ENCODE results near the gene GRSF1.
"Not testable (repeated sequence)": the region's sequence is repeated elsewhere in the genome, so short reads cannot be mapped to it uniquely, and the experiment has no call there.

GRSF1 gene

DNA sequence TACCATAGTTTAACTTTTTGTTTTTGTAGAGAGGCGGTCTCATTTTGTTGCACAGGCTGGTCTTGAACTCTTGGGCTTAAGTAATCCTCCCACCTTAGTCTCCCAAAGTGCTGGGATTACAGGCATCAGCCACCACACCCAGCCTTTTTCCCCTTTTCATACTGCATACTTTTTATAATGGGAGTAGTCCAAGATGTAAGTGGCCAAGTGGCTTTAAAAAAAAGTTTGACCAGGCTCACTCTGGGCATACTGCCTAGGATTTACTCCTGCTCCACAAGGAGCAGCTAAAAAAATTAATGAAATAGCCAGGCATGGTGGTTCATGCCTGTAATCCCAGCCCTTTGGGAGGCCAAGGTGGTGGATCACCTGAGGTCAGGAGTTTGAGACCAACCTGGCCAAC lies 6.0 kb downstream of the GRSF1 start:
- DNase-seq (ENCODE audit: low read depth in 1 of 2, low spot score in 1 of 2) = no peak

DNA sequence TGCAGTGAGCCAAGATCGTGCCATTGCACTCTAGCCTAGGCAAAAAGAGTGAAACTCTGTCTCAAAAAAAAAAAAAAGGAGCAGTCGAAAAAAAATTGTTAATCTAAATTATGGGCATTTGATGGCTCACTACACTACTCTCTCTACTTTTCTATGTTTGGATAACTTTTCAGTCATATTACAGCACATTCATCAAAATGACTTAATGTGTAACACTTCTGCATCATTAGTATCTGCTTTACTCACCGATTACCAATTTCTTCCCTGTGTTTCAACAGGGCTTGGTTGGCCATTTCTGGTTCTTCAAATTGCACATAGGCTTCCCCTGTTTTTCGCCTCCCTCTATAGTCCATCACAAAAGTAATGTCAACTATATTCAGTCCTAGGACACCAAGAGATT lies 8.4 kb downstream of the GRSF1 start:
- DNase-seq (ENCODE audit: low read depth in 1 of 2, low spot score in 1 of 2) = no peak

DNA sequence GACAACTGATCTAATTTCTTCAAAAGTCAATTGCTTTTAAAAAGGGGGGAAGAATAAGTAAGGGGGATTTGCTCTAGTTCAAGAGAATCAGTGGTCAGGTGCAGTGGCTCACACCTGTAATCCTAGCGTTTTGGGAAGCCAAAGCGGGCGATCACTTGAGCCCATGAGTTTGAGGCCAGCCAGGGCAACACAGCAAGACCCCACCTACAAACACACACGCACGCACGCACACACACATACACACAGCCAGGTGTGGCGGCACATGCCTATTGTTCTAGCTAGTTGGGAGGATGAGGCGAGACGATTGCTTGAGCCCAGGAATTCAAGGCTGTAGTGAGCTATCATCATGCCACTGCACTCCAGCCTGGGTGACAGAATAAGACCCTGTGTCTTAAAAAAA lies 9.6 kb downstream of the GRSF1 start:
- no peak for DNase-seq (ENCODE audit: low read depth in 1 of 2, low spot score in 1 of 2)

DNA sequence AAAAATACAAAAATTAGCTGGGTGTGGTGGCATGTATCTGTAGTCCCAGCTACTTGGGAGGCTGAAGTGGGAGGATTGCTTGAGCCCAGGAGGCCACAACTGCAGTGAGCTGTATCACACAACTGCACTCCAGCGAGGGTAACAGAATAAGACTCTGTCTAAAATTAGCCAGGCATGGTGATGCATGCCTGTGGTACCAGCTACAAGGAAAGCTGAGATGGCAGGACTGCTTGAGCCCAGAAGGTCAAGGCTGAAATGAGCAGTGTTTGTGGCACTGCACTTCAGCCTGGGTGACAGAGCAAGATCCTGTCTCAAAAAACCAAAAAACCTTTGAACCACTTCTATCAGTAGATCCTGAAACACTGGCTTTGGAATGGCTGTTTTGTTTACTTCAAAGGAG lies 10.2 kb downstream of the GRSF1 start:
- DNase-seq (ENCODE audit: low read depth in 1 of 2, low spot score in 1 of 2) = no peak

DNA sequence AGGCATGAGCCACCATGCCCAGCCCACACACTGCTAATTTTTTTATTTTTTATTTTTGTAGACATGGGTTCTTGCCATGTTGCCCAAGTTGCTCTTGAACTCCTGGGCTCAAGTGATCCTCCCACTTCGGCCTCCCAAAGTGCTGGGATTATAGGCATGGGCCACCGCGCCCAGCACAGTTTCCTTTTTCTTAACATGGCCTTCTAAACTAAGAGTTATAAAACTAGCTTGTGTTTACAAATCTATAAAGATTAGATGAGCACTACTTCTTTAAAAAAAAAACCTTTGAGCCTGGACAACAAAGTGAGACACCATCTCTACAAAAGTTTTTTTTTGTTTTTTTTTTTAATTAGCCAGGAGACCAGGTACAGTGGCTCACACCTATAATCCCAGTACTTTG lies 10.7 kb downstream of the GRSF1 start:
- DNase-seq (ENCODE audit: low read depth in 1 of 2, low spot score in 1 of 2) = no peak

DNA sequence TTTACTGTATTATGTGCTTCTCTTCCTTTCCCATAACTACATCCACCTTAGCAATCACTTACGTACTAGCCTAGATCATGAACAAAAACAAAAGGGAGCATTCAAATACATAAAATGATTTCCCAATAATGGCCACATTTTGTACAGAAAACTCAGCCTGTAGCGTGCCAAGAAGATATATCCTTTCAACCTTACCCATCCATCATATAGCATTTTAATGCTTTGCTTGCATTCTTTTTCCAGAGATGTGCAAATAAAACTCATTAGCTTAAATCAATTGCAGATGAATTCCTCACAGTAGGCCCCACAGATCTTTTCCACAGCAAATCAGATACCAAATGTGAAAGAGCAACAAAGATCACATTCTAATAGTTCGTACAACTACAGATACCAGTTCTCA lies 20.8 kb downstream of the GRSF1 start:
- no peak for DNase-seq (ENCODE audit: low read depth in 1 of 2, low spot score in 1 of 2)

DNA sequence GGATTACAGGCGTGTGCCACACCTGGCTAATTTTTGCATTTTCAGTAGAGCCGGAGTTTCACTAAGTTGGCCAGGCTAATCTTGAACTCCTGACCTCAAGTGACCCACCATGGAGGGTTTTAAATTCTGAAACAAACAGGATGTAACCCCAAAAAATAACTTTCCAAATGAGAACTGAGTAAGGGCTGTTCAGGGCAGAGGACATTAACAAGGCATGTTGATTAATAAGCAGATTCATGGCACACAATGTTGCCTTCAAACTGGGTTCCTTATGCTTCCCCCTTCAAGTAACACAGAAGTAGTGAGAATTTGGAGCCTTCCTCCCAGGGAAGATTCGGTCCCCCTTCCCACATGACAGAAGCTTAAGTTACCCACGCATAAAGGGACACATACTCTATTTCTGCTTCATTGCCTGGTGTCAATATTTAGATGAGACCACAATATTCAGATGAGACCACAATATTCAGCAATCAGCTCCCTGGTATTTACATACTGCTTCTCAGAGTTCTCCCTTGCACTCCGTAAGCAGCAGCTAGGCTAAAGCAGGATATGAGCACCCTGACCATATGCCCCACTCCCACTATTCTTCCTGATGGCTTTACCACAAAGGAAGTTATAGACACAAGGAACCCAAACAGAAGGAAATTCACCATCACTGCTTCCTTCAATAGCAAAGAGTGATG lies 21.4 kb downstream of the GRSF1 start:
- DNase-seq (ENCODE audit: low read depth in 1 of 2, low spot score in 1 of 2) = no peak

DNA sequence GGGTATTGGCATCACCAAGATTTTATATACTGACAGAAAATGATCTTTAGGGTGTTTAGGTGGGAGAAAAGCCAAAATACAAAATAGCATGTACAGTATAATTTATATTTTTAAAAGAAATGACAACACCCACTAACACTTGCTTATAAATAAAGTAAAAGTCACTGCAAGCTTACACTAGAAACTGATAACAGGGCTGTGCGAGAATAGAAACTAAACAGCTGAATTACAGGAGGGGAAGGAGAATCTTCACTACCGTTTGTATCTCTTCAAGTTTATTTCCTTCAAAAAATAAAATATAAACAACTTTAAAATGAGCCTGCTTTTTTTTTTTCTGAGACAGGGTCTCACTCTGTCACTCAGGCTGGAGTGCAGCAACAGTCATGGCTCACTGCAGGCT lies 22.8 kb downstream of the GRSF1 start:
- no peak for DNase-seq (ENCODE audit: low read depth in 1 of 2, low spot score in 1 of 2)

DNA sequence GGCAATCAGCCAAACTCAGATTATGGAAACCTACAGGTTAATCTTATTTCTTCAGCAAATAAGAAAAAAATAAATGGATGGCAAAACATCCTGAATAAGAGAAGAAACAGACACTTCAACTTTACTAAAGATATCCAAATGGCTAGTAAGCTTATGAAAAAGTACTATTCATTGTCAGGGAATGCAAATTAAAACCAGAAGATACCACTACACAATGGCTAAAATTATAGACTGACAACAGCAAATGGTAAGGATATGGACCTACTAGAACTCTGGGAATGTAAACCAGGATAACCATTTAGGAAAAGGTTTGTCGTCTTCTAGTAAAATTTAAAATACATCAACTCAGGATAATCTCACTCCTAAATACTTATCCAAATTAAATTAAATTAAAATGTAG lies 24.3 kb downstream of the GRSF1 start:
- DNase-seq (ENCODE audit: low read depth in 1 of 2, low spot score in 1 of 2) = no peak

DNA sequence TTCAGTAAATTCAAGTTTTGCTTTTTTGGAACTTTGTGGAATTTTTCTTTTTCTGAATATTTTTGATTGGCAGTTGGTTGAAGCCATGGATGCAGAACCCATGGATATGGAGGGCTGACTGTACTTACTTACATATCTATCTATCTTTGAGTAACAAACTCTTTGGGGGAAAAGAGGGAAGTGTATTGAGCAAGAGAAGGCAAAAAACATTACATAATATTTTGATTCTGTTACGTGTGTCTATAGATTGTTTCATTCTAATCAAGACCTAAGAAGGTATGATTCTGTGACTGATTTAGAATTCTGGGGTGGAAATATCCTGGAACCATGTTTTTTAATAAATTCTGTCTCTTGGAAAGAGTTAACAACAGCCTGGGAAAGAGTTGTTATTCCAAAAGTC lies 31.5 kb downstream of the GRSF1 start:
- DNase-seq (ENCODE audit: low read depth in 1 of 2, low spot score in 1 of 2) = no peak

DNA sequence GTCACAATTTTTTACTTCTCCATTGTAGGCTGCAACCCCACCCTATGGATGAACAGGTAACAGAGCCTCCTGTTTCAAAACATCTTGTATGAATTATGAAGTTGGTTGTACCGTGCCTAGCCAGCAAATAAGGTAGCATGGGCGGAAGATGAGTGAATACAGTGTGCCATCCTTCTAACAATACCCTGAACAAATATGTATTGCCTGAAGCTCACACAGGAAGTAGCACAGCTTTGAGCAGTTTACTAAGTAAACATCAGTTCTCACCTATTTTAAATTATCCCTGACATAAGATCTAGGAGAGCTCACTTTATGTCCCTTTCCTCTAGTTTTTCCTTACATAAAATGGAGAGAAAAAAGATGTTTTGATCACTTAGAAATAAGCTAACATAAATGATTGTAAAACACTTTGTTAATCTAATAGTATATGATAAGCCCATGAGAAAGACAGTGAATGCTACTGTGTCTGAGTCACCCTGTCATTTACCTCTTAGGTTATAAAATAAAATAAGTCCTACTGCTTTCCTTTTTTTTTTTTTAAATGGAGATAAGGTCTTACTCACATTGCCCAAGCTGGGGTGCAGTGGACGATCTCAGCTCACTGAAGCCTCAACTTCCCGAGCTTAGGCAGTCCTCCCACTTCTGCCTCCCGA lies 36.6 kb downstream of the GRSF1 start:
- DNase-seq (ENCODE audit: low read depth in 1 of 2, low spot score in 1 of 2) = no peak

DNA sequence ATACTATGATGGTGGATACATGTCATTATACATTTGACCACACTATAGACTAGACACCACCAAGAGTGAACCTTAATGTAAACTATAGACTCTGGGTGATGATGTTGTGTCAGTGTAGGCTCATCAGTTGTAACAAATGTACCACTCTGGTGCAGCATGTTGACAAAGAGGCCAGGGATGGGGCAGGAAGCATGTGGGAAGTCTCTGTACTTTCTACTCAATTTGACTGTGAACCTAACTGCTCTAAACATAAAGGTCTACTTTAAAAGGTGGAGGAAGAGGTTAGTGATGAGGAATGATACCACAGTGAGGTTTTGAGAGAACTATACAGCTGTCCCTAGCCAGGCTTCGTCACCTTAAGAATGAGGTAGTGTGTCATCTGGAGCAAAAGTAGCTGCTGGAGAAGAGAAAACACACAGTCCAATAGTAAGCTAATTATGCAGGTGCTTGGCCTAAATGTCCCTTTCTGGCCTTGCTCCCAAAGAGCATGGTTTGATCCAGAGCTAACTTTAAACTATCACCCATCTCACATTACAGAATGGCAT lies 38.4 kb downstream of the GRSF1 start:
- DNase-seq (ENCODE audit: low read depth in 1 of 2, low spot score in 1 of 2) = no peak

DNA sequence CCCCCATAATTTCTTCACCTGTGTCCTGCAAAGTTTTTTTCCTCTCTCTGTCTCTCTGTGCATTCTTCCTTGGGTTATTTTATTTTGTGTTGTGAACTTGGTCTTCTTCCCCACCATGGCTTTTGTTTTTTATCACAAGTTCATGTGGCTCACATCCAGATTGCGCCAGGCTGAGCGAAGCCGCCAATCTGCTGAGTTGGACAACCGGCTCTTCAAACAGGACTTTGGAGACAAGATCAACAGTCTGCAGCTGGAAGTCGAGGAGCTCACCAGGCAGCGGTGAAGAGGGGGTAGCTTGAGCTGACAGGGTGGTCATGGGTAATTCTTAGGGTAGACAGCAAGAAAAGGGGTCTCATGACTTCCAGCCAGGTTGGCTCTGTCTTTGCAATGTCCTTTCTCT lies 46.1 kb downstream of the GRSF1 start:
- no peak for DNase-seq (ENCODE audit: low read depth in 1 of 2, low spot score in 1 of 2)

DNA sequence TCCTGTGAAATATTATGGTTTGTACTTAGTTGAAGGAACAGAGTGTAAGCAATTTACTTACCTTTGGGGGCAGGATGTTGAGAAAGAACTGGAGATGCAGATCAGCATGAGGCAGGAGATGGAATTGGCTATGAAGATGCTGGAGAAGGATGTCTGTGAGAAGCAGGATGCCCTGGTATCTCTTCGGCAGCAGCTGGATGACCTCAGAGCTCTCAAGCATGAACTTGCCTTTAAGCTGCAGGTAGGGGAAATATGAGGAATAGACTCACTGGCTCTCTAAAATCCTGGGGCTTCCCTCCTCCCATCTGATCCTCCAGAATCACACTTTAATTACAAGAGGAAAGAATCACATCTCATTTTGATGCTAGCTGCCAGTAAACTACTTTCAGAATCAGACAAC lies 51.0 kb downstream of the GRSF1 start:
- no peak for DNase-seq (ENCODE audit: low read depth in 1 of 2, low spot score in 1 of 2)

DNA sequence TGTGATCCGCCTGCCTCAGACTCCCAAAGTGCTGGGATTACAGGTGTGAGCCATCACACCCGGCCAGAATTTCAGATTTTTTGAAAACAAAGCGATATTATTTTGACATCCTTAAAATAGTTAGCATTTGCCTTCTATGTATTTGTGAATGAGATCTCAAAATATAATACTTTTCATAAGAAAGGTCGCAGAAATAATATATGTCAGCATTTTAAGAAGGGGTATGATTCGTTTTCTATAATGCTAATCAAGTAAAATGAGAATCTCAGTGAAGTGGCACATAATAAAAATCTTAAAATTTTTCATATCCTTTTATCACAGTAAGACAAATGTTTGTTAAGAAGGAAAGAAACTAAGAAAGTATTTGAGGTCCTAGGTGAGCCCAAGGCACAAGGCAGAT lies 52.2 kb downstream of the GRSF1 start:
- DNase-seq (ENCODE audit: low read depth in 1 of 2, low spot score in 1 of 2) = no peak

DNA sequence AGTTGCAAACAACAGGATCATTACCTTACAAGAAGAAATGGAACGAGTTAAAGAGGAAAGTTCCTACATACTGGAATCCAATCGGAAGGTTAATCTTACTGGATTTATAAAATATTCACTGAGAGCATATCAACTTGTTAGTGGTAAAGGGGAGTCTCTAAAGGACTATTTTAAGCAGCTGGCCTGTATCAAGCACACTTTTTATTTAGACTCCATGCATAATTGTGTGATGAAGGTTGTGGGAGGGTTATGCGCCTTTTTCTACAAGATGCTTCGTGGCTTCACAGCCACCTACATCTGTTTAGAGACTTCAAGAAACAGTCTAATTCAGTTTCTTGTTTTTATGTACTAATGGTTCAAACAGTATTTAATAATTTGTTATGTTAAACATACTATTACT lies 56.6 kb downstream of the GRSF1 start:
- no peak for DNase-seq (ENCODE audit: low read depth in 1 of 2, low spot score in 1 of 2)

DNA sequence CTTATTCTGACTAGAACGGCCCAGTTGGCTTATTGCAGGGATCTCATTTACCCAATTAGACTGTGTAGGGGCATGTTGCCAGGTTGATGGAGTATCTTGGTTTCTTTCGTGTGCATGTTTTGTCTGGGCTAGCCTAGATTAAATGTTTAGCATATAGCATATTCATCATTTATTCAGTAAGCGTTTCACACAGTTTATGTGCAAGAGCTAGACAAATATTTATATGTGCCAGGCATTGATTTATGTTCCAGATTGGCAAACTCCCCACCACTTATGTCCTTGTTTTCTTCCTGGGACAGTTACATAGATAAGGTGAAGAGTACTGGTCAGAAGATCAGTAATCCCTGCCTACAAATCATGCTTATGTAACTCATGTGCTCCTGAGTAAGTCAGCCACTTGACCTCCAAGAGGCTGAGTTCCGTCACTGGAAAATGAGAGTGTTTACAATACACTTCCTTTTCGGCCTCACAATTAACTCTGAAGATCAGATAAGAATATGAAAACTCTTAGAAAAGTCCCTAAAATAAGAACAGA lies 60.7 kb downstream of the GRSF1 start:
- no peak for DNase-seq (ENCODE audit: low read depth in 1 of 2, low spot score in 1 of 2)

DNA sequence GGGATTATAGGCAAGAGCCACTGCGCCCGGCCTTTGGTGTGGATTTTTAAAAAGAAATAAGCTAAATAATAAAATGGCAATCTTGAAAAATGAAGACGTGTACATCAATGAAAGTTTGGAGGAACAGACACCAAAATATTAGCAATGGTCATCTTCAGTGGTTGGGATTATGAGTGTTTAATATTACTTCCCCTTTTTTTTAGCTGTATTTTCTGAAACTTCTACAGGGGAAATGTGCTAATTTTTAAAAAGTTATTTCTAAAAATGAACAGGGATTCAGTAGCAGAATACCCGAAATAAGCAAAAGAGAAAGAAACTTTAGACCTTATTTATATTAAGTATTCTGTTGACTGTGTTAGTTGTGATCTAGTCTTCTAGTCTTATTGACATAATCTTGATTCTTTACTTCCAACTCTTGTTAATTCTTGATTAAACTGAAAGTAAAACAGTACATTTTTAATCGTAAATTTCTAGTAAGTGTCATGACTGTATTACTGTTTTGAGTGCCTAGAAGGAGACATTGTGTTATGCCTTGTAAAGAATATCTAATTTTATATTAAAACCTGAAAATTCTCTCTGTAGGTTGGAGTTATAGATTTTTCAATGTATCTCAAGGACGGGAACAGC lies 66.6 kb downstream of the GRSF1 start:
- DNase-seq (ENCODE audit: low read depth in 1 of 2, low spot score in 1 of 2) = no peak

DNA sequence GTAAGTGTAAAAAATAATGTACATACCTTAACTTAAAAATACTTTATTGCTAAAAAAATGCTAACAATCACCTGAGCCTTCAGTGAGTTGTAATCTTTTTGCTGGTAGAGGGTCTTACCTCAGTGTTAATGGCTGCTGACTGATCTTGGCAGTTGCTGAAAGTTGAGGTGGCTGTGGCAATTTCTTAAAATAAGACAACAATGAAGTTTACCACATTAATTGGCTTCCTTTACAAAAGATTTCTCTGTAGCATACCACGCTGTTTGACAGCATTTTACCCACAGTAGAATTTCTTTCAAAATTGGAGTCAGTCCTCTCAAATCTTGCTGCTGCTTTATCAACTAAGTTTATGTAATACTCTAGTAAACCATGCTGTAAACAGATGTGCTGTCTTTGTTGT lies 70.3 kb downstream of the GRSF1 start:
- DNase-seq (ENCODE audit: low read depth in 1 of 2, low spot score in 1 of 2) = not testable (repeated sequence)

DNA sequence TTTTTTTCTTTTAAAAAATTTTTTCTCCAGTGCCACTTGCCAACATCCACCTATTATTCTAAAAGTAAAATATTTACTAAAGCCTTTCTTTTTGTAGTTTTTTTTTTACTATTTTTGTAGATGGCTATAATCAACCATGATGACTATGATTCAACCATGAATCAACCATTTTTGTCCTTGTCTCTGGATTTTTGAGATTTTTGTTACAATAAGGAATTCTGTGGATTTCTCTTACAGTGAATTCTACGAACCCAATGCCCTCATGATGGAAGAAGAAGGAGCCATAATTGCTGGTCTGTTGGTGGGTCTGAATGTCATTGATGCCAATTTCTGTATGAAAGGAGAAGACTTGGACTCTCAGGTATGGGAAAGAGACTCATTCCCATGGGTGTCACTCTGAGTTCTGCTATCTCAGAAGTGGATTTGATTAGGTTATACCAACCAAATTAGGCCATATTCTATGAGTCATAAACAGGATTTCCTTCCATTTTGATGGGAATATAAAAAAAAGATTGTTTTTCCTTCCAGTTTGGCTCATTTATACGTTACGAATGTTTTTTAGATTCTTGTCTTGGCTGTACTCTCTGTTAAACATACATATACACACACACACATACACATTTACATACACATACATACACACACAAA lies 71.3 kb downstream of the GRSF1 start:
- DNase-seq (ENCODE audit: low read depth in 1 of 2, low spot score in 1 of 2) = no peak

Measured in activated CD4-positive, alpha-beta T cell treated with anti-CD3 and anti-CD28 coated beads, Interleukin-2, amount 50 U/mL, for 24 hours (primary cell).